ENCODE results near the gene NOC2L. TPM values are rescaled to one million over a fixed set of nuclear protein-coding genes. Genes with fewer than 3 reads are reported as not detected.

Gene NOC2L
- total RNA-seq, 1 donor from 2014 or later, result 50.6 TPM

GRCh38 chr1:945688-946556, 13.1 kb downstream of the NOC2L start:
- TF ChIP-seq CTCF (IDR thresholded peaks at IDR 0.05), result no peak
- Mint-ChIP-seq H3K4me1 (ENCODE audit: low read depth) (peaks cover 20% of the 10 kb centered on the region), H3K4me3 (ENCODE audit: unreplicated experiment) (no peak overlapping the region), H3K9me3 (ENCODE audit: low read depth) (no peaks in the 10 kb centered on the region), H3K27me3 (ENCODE audit: low read depth) (no peaks in the 10 kb centered on the region), H3K27ac (ENCODE audit: unreplicated experiment) (no peak overlapping the region), H3K36me3 (ENCODE audit: low read depth) (peaks cover 16% of the 10 kb centered on the region)
- DNase-seq (ENCODE audit: low spot score), result no peak

- no peak for TF ChIP-seq CTCF (IDR thresholded peaks at IDR 0.05)
- no peak overlapping the region for H3K4me3 Mint-ChIP-seq (ENCODE audit: unreplicated experiment)
- H3K27ac Mint-ChIP-seq (ENCODE audit: unreplicated experiment), result peak overlapping the region; percentile 20
- no peaks in the 10 kb centered on the region for H3K27me3 Mint-ChIP-seq (ENCODE audit: low read depth)
- DNase-seq (ENCODE audit: low spot score), result no peak
- no peaks in the 10 kb centered on the region for H3K9me3 Mint-ChIP-seq (ENCODE audit: low read depth)
- peaks cover 10% of the 10 kb centered on the region for H3K36me3 Mint-ChIP-seq (ENCODE audit: low read depth)
- peaks cover 20% of the 10 kb centered on the region for H3K4me1 Mint-ChIP-seq (ENCODE audit: low read depth)
These were observed 14.4 kb downstream of the NOC2L start for GRCh38 chr1:944341-945325.

- no peak for DNase-seq (ENCODE audit: low spot score)
- no peaks in the 10 kb centered on the region for H3K27me3 Mint-ChIP-seq (ENCODE audit: low read depth)
- peaks cover 7% of the 10 kb centered on the region for H3K36me3 Mint-ChIP-seq (ENCODE audit: low read depth)
- H3K4me1 Mint-ChIP-seq (ENCODE audit: low read depth), result peaks cover 21% of the 10 kb centered on the region
- no peaks in the 10 kb centered on the region for H3K9me3 Mint-ChIP-seq (ENCODE audit: low read depth)
- TF ChIP-seq CTCF (IDR thresholded peaks at IDR 0.05), result no peak
- no peak overlapping the region for H3K27ac Mint-ChIP-seq (ENCODE audit: unreplicated experiment)
- no peak overlapping the region for H3K4me3 Mint-ChIP-seq (ENCODE audit: unreplicated experiment)
These were observed 15.3 kb downstream of the NOC2L start for GRCh38 chr1:943545-944340.

GRCh38 chr1:942864-943533, 16.1 kb downstream of the NOC2L start:
- H3K9me3 Mint-ChIP-seq (ENCODE audit: low read depth), result no peaks in the 10 kb centered on the region
- peaks cover 6% of the 10 kb centered on the region for H3K36me3 Mint-ChIP-seq (ENCODE audit: low read depth)
- no peak overlapping the region for H3K27ac Mint-ChIP-seq (ENCODE audit: unreplicated experiment)
- TF ChIP-seq CTCF (IDR thresholded peaks at IDR 0.05), result no peak
- no peaks in the 10 kb centered on the region for H3K27me3 Mint-ChIP-seq (ENCODE audit: low read depth)
- H3K4me3 Mint-ChIP-seq (ENCODE audit: unreplicated experiment), result no peak overlapping the region
- peaks cover 28% of the 10 kb centered on the region for H3K4me1 Mint-ChIP-seq (ENCODE audit: low read depth)
- no peak for DNase-seq (ENCODE audit: low spot score)

Measured in chondrocyte (in vitro differentiated cells).